Fibroblast of the aortic adventitia (primary cell): Measurements from ENCODE around the gene SMTN. TPM values are rescaled to one million over a fixed set of nuclear protein-coding genes. Genes with fewer than 3 reads are reported as not detected.
"Not testable (repeated sequence)": the region's sequence is repeated elsewhere in the genome, so short reads cannot be mapped to it uniquely, and the experiment has no call there.

Source experiments
- DNase-seq: peaks from one replicate; pipeline ENCODE4 v3.0.0-alpha.2; 2010; ENCODE audit warnings: low read depth
- H3K4me3 ChIP-seq: 2 replicates; pipeline ENCODE4 v1.5.1; 2011; ENCODE audit warnings: low read depth, mild to moderate bottlenecking, control low read depth, low read length, moderate library complexity
- total RNA-seq: library from RNA; depleted of rRNA; stranded (reverse); fragments of >200 nt; gene quantifications from 2 replicates; pipeline ENCODE4 v1.2.3, GENCODE V29; 2012; ENCODE audit warnings: low replicate concordance
- TF ChIP-seq, protein P1 (sequence below): IDR thresholded peaks from 2 replicates; pipeline ENCODE4 v1.5.1; 2011; ENCODE audit warnings: mild to moderate bottlenecking, low read length, control low read depth, inconsistent platforms; ENCODE audit not compliant: insufficient read depth

The SMTN gene
- total RNA-seq, 1 donor = 63.5 TPM

DNA sequence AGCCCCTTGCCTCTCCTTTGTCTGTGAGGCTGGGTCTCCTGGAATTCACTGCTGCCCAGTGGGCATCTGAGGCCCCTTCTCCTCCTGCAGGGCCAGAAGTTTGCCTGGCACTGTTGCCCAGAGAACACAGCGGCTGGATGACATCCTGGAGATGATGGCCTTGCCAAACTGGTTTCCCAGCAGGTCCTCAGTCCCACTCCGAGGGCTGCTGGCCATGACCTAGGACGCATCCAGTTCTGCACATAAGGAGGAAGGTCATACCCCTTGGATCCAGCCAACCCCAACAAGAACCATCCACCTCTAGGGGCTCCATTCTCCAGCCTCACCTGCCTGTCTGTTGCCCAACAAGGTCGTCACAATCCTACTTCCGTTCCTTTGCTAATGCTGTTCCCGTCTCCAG, 3.4 kb upstream of the SMTN start:
- no peak for DNase-seq
- no peak overlapping the region for H3K4me3 ChIP-seq
- TF ChIP-seq, protein P1, sequence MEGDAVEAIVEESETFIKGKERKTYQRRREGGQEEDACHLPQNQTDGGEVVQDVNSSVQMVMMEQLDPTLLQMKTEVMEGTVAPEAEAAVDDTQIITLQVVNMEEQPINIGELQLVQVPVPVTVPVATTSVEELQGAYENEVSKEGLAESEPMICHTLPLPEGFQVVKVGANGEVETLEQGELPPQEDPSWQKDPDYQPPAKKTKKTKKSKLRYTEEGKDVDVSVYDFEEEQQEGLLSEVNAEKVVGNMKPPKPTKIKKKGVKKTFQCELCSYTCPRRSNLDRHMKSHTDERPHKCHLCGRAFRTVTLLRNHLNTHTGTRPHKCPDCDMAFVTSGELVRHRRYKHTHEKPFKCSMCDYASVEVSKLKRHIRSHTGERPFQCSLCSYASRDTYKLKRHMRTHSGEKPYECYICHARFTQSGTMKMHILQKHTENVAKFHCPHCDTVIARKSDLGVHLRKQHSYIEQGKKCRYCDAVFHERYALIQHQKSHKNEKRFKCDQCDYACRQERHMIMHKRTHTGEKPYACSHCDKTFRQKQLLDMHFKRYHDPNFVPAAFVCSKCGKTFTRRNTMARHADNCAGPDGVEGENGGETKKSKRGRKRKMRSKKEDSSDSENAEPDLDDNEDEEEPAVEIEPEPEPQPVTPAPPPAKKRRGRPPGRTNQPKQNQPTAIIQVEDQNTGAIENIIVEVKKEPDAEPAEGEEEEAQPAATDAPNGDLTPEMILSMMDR = no peak

DNA sequence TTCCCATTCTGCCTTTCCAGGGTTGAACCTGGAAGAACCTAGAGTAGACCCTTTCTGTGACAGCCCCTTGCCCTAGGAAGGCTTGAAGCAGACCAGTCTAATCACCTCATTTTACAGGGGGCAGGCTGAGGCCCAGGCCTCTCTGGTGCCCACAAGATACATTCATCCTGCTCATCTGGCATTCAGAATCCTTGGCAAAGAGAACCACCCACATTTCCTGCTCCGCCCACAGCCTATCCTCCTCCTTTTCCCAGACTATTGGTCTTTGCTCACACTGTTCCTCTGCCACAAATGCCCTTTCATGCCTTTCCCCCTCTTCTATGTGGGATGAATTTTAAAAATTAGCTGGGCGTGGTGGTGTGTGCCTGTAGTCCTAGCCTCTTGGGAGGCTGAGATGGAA, 2.7 kb upstream of the SMTN start:
- DNase-seq, H3K4me3 ChIP-seq: not testable (repeated sequence)

DNA sequence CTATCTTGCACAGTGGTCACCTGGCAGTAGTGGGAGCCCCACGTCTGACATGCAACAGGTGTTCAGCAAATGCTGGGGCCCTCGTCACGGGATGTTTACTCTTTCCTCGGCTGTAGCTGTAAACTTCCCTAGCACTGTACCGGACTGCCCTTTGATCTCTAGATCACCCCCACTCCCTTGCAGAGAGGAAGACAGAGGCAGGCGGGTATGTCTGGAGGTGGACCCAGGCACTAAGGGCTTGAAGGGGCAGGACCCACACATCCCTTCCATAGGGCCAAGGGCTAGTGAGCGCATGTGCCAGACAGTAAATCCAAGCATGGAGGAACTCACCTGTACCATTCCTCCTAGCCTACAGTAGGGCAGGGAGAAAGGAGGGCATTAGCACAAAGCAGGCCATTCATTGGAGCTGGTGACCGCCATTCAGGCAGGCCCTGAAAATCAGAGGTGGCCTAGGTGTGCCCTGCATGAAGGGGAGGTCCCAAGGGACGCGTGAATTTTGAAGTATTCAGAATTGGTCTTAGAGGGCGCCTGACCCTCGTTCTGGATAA, 1.9 kb upstream of the SMTN start:
- no peak for DNase-seq
- TF ChIP-seq, protein P1 = no peak
- no peak overlapping the region for H3K4me3 ChIP-seq

DNA sequence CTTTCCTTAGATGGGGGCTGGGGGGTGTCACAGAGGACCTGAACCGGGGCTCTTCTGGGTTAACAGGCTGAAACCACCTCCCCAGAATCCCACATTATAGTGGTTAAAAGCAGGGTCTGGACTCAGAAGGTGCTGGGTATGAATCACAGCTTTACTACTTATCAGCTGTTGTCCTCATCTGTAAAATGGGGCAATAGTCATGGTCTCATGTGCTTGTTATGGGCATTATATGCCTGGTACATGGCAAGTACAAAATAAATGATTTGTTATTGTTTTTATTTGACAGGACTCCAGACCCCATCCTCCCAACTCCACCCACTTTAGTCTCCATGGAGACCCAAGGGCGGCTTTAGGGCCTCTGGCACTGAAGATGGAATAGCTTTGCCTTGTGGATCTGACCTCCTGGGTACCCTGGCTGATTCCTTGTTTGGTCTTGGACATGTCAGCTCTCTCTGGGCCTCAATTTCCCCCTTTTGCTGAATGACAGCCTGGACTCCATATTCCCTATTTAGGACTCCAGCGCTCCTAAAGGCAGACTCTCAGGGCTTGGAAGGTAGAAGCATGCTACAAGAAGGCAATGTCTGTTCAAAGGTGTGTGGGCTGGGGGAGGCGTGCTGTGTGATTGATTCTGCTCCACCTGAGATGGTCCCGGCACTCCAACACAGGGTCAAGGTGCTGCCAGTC, 812 bp upstream of the SMTN start:
- no peak for DNase-seq
- TF ChIP-seq, protein P1 = no peak
- H3K4me3 ChIP-seq = peak overlapping the region; percentile 85

DNA sequence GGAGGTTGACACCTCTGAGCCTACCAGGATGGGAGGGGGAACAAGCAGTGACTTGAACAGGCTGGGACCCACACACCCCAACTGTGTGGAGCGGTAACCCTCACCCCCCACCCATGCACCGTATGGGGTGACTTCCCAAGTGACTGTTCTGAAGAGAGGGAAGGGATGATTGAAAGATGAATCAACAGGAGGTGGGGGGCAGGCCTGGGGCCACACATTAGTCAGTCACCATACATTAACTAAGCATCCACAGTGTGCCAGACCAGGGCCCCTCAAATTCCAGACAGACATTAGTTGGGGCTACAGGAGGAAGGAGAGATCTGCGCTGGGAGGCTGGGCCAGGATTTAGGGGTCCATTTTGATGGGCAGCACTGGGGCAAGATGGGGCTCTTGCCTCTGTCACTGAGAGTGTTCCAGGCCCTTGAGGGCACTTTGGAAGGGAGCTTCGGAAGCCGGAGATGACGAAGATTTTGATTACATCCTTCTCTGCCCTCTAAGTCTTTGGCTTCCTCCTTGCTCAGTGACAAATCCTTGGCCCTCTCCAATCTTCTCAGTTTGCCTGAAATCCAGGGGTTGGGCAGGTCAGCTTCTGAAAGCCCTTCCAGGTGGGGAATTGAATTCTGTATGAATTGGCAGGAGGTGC, 966 bp downstream of the SMTN start:
- H3K4me3 ChIP-seq = peak overlapping the region; percentile 85
- TF ChIP-seq, protein P1 = no peak
- peak; percentile 51 for DNase-seq

DNA sequence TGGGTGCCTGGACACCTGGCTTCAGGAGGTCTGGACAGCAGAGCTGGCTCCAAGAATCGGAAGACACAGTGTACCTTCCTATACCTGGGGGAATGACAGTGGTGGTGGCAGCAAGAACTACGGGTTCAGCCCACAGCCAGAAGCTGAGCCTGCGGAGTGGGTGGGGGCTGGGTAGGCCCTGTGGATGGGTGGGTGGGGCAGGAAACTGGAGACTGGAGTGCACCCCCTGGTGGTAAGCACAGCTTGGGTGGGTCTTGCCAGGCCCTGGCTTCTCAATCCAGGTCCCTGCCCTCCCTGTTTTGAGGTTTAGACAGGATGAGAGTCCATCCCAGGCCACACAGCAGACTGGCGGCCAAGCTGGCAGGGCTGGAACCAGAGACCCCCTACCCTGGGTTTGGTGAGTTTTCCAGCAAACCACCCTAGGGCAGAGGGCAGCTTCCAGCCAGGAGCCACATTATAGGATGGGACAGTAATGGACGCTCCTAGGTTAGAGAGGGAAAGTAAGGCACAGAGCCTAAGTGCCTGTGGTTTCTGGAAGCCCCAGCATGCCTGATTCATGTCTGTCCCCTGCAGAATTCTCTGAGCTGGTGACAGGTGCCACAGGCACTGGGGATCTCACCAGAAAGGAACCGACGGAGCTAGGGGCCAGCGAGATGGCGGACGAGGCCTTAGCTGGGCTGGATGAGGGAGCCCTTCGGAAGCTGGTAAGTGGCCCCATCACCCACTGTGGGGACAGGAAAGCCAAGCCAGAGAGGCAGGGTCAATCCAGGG, 1.7 kb downstream of the SMTN start:
- H3K4me3 ChIP-seq = peak overlapping the region; percentile 85
- TF ChIP-seq, protein P1 = peak; percentile 74
- DNase-seq = peak; percentile 75

DNA sequence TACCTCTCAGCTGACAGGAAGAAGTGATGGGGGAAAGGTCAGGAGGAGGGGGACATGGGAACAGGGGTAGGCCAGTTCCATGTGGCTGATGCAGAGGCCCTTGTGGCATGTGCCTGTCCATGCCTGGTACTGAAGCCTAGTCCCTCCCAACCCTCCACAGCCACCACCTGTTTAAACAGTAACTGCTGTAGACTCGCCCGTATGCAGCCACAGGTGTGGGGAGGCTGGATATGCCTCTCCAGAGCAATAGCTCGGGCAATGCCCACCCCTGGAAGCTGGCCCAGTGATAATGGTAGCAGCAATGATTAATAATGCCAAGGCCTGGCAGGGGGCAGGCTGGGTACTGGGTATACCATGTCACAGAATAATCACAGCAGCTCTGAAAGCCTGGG, 2.3 kb downstream of the SMTN start:
- TF ChIP-seq, protein P1 = no peak
- H3K4me3 ChIP-seq = peak overlapping the region; percentile 79
- no peak for DNase-seq
